Measurements from ENCODE around the gene TUG1.

Gene TUG1

GRCh38 chr22:30948930-30949342, 20.1 kb upstream of the TUG1 start:
- DNase-seq: no peak

- no peak for DNase-seq
Observed at GRCh38 chr22:30949934-30950660, 19.0 kb upstream of the TUG1 start.

GRCh38 chr22:30953206-30953605, 15.9 kb upstream of the TUG1 start:
- DNase-seq: no peak

DNA sequence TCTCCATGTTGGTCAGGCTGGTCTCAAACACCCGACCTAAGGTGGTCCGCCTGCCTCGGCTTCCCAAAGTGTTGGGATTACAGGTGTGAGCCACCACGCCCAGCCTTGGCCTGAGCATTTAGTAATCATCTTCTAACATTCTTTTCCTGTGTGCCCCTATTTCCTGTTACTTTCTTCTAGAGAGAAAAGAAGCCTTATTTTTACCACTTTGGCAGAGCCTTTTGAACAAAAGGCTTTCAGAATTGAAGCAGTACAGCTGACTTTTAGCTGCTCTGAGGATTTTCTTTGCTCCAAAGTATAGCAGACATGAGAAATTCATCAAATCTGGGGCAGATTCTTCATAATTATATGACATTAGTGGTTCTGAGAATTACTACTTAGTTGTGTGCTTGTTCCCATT, 13.9 kb upstream of the TUG1 start:
- DNase-seq: no peak

DNA sequence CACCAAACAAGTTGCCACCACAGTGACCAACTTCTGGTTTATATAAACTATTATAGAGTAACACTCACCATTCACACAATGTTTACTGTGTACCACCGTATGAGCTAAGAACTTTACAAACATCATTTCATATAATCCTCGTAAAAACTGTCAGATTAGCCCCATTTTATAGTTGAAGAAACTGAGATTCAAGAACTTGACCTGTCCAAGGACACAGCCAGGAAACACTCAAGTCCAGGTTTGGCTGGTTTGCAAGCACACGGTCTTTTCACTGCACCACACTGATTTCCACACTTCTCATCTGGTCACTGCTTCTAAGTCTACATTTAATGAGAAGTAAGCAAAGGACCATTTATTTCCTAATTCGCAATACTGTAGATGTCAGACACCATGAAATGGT, 4.2 kb upstream of the TUG1 start:
- DNase-seq: no peak

GRCh38 chr22:30968015-30968923, 796 bp upstream of the TUG1 start, which contains the start of gene MORC2:
MORC2 (minus strand) TSS chr22:30968774; CDS start chr22:30967889, 885 bp downstream.
- DNase-seq: peak; percentile 49

DNA sequence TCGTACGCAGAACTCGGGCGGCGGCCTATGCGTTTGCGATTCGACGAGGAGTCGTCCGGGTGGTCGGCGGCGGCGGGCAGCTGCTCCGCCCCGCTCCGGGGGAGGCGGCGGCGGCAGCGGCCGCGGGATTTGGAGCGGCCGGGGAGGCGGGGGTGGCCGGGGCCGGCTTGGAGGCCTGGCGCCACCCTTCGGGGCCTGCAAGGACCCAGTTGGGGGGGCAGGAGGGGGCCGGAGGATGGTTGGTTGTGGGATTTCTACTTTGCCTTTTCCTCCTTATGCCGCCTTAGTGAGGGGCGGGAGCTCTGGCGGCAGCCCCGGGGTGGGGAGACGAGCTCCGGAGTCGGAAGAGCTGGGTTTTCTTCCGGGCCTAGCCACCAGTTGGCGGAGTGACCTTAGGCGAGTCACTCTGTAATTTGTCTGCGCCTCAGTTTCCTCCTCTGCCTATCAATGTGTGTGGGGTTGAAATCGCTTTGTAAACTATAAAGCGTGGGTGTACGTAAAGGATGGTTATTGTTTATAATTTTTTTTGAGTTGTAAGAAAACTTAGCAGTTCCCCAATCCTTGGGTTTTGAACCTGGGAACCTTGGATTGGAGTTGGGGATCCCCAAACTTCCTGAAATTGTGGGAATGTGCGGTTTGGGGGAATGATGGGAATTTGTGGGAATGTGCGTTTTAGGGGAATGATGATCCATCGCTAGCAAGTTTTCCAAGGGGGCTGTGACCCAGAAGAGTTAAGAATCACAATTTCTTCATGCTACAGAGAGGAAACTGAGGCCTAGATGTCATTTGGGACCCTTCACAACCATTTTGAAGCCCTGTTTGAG, 679 bp downstream of the TUG1 start:
- peak; percentile 19 for DNase-seq

DNA sequence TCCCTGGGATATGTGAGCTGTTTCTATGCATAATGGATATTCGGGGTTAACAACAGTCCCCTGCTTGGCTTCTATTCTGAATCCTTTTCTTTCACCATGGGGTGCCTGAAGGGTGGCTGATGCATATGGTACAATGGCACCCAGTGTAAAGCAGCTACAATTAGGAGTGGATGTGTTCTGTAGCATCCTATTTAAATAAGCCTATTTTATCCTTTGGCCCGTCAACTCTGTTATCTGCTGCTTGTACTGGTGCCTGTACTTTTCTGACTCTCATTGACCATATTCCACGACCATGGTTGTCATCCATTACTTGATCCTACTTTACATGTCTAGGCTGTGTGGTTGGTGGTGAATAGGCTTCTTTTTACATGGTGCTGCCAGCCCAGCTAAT, 1.3 kb downstream of the TUG1 start:
- no peak for DNase-seq

- no peak for DNase-seq
Observed at GRCh38 chr22:30978304-30978962, 9.4 kb downstream of the TUG1 start.

DNA sequence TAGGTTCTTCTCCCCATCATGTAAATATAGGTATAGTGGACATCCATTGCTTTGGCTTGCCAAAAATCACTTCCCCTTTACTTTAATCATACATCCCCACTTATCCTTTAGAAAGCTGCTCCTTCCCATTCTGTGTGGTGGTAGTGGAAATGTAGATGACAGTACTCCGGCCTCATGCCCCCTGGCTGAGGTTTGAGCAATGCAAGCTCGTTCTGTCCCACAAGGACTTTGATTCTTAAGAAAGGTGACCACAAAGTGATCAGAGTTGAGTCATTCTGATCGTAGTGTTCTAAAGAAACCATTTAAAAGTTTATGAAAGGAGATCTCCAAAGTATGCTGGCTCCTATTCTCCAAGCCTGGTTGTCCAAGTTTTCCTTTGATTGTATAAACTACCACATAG, 10.9 kb downstream of the TUG1 start:
- no peak for DNase-seq

- no peak for DNase-seq
Observed at GRCh38 chr22:30982512-30982911, 13.4 kb downstream of the TUG1 start.

DNA sequence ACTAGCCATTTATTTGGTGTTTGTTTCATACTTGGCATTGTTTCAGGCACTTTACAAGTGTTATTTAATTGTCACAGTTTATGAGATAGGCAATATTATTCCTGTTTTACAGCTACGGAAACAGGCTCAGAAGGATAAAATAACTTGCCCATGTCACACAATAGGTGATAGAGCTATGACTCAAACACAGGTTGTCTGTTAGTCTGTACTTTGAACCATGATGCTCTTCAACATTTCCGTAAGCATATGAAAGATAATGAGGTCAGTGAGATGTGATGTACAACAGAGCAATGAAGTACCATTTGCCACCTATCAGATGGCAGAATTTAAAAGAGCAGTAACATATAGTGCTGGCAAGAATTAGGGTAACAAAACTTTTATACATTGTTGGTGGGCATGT, 15.3 kb downstream of the TUG1 start:
- no peak for DNase-seq

- no peak for DNase-seq
Observed at GRCh38 chr22:30985561-30986208, 16.6 kb downstream of the TUG1 start.

GRCh38 chr22:30989474-30989873, 20.4 kb downstream of the TUG1 start:
- DNase-seq: no peak

DNA sequence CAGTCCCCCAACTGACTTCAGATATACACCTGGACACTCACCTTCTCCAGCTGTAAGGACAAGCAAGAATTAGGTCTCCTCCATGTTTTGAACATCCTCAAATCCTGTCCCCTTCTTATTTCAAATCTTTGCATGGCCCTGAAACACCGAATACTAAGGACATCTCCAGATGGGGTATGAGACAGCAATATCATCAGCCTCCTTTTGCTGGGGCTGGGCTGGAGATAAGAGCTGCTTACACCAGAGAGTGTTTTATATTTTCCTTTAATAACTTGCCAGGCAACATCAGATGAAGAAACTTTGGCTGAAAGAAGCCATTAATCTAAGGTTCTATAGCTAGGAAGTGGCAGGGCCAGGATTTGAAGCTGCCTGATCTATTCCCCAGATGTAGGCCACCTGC, 21.6 kb downstream of the TUG1 start:
- no peak for DNase-seq

DNA sequence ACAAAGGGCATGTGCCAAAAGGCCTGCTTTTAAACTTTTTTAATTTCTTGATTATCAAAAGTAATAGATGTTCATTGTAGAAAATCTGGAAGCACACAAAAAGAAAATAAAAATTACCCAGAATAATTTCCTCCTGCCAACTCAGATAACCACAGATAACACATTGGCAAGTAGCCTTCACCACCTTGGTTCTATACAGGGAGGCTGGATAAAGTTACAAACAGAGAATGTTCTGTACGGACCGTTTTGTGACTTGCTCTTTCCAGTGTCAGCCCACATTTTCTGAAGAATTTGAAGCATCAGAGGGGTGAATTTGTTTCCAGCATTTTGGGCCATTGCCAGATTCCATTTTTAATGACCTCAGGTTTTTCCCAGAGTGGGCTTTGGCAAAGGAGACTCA, 23.5 kb downstream of the TUG1 start:
- DNase-seq: no peak

DNA sequence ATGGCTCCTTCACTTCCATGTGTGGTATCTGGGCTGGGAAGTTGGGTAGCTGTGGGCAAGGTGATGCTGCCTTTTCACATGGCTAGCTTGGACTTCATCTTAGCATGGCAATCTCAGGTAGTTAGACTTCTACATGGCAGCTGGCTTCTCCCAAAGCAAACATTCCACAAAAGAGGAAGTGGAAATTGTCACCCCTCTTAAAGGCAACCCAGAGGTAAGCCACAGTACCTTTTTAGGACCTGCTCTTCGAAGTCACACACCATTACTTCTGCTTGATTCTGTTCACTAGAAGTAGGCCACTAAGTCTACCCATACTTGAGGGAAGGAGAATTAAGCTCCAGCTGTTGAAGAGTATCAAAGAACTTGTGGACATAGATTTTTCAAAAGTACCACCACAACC, 25.9 kb downstream of the TUG1 start:
- DNase-seq: no peak

- DNase-seq: no peak
Observed at GRCh38 chr22:30996462-30996861, 27.4 kb downstream of the TUG1 start.

GRCh38 chr22:30998329-30998728, 29.3 kb downstream of the TUG1 start:
- no peak for DNase-seq

- DNase-seq: no peak
Observed at GRCh38 chr22:31001124-31001770, 32.2 kb downstream of the TUG1 start.

- DNase-seq: no peak
Observed at GRCh38 chr22:31005535-31005934, 36.5 kb downstream of the TUG1 start.
